NB4 (cell line): ENCODE results near the gene MMP25.

Experiments
- MYC ChIP-seq: IDR thresholded peaks from 2 replicates; pipeline ENCODE4 v1.6.1; 2011; ENCODE audit warnings: low read depth, low read length
- POLR2A ChIP-seq: IDR thresholded peaks from 2 replicates; pipeline ENCODE4 v1.6.1; 2011; ENCODE audit warnings: mild to moderate bottlenecking; ENCODE audit not compliant: insufficient read length; ENCODE audit errors: extremely low read depth
- TF ChIP-seq, protein P1 (sequence below): IDR thresholded peaks from one replicate; pipeline ENCODE4 v1.5.1; 2012; ENCODE audit warnings: low read depth, low read length
- TF ChIP-seq, protein P2 (sequence below): IDR thresholded peaks from 2 replicates; pipeline ENCODE4 v1.6.1; 2011; ENCODE audit warnings: low read depth, low read length

DNA sequence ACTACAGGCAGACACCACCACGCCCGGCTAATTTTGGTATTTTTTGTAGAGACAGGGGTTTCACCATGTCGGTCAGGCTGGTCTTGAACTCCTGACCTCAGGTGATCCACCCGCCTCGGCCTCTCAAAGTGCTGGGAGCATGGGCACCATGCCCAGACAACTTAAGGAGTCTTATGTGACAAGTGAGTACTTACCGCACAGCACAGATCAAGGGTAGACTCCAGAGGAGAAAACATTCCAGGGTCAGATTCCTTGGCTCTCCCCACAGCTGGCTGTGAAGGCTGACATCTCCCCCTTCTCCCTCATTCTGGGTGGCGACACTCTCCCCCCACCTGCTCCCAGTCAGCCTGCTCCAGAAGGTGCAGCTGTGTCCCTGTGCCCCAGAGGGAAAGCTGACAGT, 42.1 kb downstream of the MMP25 start:
- TF ChIP-seq MYC (no peak), POLR2A (no peak)
- TF ChIP-seq, protein P1, sequence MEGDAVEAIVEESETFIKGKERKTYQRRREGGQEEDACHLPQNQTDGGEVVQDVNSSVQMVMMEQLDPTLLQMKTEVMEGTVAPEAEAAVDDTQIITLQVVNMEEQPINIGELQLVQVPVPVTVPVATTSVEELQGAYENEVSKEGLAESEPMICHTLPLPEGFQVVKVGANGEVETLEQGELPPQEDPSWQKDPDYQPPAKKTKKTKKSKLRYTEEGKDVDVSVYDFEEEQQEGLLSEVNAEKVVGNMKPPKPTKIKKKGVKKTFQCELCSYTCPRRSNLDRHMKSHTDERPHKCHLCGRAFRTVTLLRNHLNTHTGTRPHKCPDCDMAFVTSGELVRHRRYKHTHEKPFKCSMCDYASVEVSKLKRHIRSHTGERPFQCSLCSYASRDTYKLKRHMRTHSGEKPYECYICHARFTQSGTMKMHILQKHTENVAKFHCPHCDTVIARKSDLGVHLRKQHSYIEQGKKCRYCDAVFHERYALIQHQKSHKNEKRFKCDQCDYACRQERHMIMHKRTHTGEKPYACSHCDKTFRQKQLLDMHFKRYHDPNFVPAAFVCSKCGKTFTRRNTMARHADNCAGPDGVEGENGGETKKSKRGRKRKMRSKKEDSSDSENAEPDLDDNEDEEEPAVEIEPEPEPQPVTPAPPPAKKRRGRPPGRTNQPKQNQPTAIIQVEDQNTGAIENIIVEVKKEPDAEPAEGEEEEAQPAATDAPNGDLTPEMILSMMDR = no peak
- TF ChIP-seq, protein P2, sequence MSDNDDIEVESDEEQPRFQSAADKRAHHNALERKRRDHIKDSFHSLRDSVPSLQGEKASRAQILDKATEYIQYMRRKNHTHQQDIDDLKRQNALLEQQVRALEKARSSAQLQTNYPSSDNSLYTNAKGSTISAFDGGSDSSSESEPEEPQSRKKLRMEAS = no peak
